ENCODE results near the gene AP2S1. TPM values are rescaled to one million over a fixed set of nuclear protein-coding genes. Genes with fewer than 3 reads are reported as not detected.

AP2S1 gene
- 336 TPM for polyA plus RNA-seq (2013, experiment 1 of 2)
- polyA plus RNA-seq (2013, experiment 2 of 2) = 294 TPM

DNA sequence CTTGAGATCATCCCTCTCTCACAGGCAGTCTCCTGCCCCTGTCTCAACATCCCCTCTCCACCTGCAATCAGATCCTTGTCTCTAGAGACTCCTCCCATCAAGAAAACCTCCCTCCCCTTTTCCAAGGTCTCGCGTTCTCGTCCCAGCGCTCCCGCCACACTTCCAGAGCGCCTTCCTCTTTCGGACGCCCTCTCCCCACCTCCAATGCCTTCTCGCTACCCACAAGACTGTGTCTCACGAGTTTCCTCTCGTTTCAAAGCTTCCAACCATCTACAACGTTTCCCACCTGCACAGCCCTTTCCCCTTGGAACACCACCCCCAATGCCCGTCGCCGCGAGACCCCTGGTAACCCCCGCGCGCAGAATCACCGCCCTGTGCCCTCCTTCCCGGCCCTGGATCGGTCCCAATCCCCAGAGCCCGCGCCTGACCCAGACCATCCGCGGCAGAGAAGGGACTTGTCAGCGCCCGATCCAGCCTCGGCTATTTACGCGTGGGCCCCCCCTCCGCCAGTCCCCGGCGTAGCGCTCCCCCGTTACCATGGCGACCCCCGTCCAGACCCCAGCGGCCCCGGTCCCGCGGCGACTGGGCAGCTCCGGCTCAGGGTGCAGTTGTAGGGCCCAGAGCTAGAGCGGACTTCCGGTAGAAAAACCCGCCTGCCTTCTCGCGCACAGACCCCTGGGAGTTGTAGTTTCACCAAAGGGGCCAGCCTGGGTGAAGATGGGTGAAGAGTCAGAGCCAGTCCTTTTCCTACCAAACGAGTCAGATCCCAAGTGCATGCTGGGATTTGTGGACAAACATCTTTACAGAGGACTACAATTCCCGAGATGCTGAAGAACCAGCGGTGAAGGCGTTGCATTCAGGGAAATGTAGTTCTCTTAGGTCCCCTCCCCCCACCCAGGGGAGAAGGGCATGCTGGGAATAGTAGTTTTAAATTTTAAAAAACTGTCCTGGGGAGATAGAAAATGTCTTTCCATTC lies at the start of gene AP2S1:
AP2S1 (minus strand) TSS at position 619 of the 976 bp plus-strand sequence; CDS start at position 539, 80 bp downstream.
- peak within 1 kb of the TSS; percentile 91 for H3K4me3 ChIP-seq (ENCODE audit: extremely low read depth, insufficient read depth, low read length, poor library complexity, severe bottlenecking)
- peaks cover 12% of the 10 kb centered on the region for H3K4me1 ChIP-seq (ENCODE audit: control insufficient read depth, insufficient read depth, low read length, poor library complexity, severe bottlenecking)
- H3K36me3 ChIP-seq (ENCODE audit: control insufficient read depth, insufficient read depth, low read length) = peaks cover 26% of the 10 kb centered on the region
- peak within 1 kb of the TSS; percentile 94 for H3K27ac ChIP-seq (ENCODE audit: low read depth, low read length, severe bottlenecking)
- H3K9me3 ChIP-seq (ENCODE audit: control insufficient read depth, low read length) = no peaks in the 10 kb centered on the region
- WGBS, 2 experiments (ENCODE audit: insufficient coverage in 2 of 2) = 0 to 1% methylated on average over 40 to 50 of the region's 53 CpGs

DNA sequence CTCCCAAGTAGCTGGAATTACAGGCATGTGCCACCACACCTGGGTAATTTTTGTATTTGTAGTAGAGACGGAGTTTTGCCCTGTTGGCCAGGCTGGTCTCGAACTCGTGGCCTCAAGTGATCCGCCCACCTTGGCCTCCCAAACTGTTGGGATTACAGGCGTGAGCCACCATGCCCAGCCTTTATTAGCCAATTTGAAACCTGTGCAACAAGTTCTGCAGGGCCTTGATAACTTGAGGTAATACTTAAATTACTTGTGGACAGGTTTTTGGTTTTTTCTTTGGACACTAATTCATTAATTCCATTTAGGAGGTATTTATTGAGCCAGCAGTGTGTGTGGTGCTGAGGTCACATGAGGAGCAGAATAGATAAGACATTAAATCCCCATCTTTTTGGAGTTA lies 49.7 kb upstream of the AP2S1 start:
- Histone ChIP-seq H3K9me3 (ENCODE audit: control insufficient read depth, low read length) (no peaks in the 10 kb centered on the region), H3K36me3 (ENCODE audit: control insufficient read depth, insufficient read depth, low read length) (peaks cover 3% of the 10 kb centered on the region), H3K27ac (ENCODE audit: low read depth, low read length, severe bottlenecking) (no peak overlapping the region), H3K4me1 (ENCODE audit: control insufficient read depth, insufficient read depth, low read length, poor library complexity, severe bottlenecking) (peaks cover 52% of the 10 kb centered on the region), H3K4me3 (ENCODE audit: extremely low read depth, insufficient read depth, low read length, poor library complexity, severe bottlenecking) (no peak overlapping the region)
- WGBS, 2 experiments (ENCODE audit: insufficient coverage in 2 of 2) = 92 to 95% methylated on average over 5 of the region's 5 CpGs

DNA sequence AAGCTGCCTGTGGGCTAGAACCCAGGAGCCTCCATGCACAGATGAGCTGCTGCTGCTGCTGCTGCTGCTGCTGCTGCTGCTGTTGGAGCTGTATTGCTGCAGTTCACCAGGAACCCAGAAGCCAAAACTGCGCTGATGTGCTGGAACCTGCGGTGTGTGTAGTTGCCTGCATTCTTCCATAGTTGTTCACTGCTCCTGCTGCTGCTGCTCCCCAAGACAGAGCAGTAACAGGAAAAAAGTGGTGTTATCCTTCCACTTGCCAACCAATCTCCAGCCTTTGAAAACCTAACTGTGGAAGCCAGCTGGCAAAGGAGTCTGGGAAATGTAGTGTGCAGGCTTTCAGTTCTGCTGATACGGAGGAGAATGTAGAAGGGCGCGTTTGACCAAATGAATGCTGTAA lies 48.1 kb upstream of the AP2S1 start:
- Histone ChIP-seq H3K9me3 (ENCODE audit: control insufficient read depth, low read length) (no peaks in the 10 kb centered on the region), H3K4me3 (ENCODE audit: extremely low read depth, insufficient read depth, low read length, poor library complexity, severe bottlenecking) (no peak overlapping the region), H3K4me1 (ENCODE audit: control insufficient read depth, insufficient read depth, low read length, poor library complexity, severe bottlenecking) (peaks cover 36% of the 10 kb centered on the region), H3K27ac (ENCODE audit: low read depth, low read length, severe bottlenecking) (peak overlapping the region; percentile 30), H3K36me3 (ENCODE audit: control insufficient read depth, insufficient read depth, low read length) (peaks cover 3% of the 10 kb centered on the region)
- WGBS, 2 experiments (ENCODE audit: insufficient coverage in 2 of 2) = 88 to 92% methylated on average over 5 of the region's 5 CpGs

DNA sequence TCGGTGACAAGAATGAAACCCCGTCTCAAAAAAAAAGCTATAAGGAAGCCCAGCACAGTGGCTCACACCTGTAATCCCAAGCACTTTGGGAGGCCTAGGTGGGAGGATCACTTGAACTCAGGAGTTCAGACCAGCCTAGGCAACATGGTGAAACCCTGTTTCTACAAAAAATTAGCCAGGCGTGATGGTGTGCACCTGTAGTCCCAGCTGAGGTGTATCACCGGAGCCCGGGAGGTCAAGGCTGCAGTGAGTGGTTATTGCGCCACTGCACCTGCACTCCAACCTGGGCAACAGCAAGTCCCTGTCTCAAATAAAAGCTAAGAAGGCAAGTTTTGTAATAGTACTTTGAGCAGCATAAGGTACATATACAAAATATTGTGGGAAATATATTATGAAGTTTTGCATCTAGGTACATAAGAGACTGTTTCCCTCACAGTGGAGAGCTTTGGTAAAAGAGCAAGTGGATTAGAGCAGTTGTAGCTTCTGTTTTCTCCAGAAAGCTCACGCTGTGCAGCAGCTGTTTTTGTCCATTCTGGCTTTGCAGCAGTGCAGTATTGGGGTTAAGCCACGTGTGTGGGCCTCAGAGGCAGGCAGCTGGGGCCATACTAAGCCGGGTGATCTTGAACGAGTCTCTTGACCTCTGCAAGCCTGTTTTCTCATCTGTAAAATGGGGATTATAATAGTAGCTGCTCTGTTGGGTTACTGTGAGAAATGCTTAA lies 45.6 kb upstream of the AP2S1 start:
- Histone ChIP-seq H3K27ac (ENCODE audit: low read depth, low read length, severe bottlenecking) (no peak overlapping the region), H3K9me3 (ENCODE audit: control insufficient read depth, low read length) (no peaks in the 10 kb centered on the region), H3K4me3 (ENCODE audit: extremely low read depth, insufficient read depth, low read length, poor library complexity, severe bottlenecking) (no peak overlapping the region), H3K4me1 (ENCODE audit: control insufficient read depth, insufficient read depth, low read length, poor library complexity, severe bottlenecking) (peaks cover 11% of the 10 kb centered on the region), H3K36me3 (ENCODE audit: control insufficient read depth, insufficient read depth, low read length) (peaks cover 3% of the 10 kb centered on the region)
- 95 to 97% methylated on average over 10 of the region's 10 CpGs for WGBS, 2 experiments (ENCODE audit: insufficient coverage in 2 of 2)

DNA sequence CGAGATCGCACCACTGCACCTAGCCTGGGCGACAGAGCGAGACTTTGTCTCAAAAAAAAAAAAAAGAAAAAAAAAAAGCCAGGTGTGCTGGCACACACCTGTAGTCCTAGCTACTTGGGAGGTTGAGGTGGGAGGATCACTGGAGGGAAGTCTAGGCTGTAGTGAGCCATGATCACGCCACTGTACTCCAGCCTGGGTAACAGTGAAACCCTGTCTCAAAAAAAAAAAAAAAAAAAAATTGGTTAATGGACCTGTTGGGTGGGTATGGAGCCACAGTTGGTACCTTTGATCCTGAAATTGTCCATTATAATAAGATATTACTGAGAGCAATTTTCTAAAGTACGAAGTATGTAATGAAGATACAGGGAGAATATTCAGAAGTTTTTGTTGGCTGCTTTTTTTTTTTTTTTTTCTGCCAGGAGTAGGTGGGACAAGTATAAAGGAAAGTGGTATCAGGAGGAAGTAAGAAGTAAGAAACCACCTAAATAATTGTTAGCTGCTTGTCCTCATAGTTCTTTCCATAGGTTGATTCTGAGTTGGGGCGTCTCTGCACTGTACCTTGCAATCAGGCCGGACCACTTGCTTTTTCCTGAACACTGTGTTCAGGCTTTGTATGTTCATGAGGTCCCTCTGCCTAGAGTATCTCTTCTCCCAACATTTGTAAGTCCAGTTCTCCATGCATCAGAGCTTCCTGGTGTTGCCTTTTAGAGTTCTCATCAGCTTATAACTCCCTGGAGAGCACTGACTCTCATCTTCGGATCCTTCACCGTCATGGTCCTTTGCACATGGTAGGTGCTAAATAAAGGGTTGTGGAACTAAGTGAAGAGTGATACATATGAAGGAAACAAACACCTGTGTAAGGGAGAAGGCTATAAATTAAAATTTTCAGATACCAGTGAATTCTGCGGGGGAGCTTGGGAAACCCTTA lies 41.9 kb upstream of the AP2S1 start:
- H3K9me3 ChIP-seq (ENCODE audit: control insufficient read depth, low read length) = no peaks in the 10 kb centered on the region
- no peak overlapping the region for H3K27ac ChIP-seq (ENCODE audit: low read depth, low read length, severe bottlenecking)
- peaks cover 8% of the 10 kb centered on the region for H3K4me1 ChIP-seq (ENCODE audit: control insufficient read depth, insufficient read depth, low read length, poor library complexity, severe bottlenecking)
- peaks cover 3% of the 10 kb centered on the region for H3K36me3 ChIP-seq (ENCODE audit: control insufficient read depth, insufficient read depth, low read length)
- WGBS, 2 experiments (ENCODE audit: insufficient coverage in 2 of 2) = 92 to 98% methylated on average over 5 to 10 of the region's 11 CpGs
- no peak overlapping the region for H3K4me3 ChIP-seq (ENCODE audit: extremely low read depth, insufficient read depth, low read length, poor library complexity, severe bottlenecking)

DNA sequence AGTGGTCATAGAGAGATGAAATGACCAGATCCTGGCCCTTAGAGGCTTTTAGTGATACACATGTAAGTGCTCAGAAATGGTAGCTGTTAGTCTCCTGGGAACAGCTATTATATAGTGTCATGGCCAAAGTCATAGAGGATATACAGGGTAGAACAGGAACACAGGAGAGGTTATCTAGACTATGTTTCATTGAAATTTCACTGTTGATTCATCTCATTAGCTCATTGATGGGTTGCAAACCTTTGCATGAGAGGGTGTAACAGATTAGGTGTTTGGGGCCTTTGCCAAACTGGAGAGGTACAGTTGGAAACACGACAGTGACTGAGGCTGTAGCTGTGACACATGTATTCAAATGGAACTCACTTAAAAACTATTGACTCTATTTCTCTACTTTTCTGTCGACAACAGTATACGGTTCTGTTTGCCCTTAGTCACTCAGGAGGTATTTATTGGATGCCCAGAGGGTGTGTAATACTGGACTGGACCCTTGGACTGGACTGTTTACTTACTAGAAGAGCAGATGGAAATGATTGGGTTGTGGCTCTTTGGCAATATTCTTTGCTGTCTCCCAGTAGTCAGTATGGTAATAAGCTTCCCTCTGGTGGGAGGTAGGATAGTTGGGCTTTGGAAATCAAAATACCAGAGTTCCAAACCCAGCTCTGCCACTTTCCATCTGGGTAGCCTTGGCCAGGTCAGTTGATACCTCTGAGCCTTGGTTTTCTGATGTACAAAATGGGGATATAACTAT lies 40.0 kb upstream of the AP2S1 start:
- peaks cover 8% of the 10 kb centered on the region for H3K4me1 ChIP-seq (ENCODE audit: control insufficient read depth, insufficient read depth, low read length, poor library complexity, severe bottlenecking)
- no peaks in the 10 kb centered on the region for H3K9me3 ChIP-seq (ENCODE audit: control insufficient read depth, low read length)
- WGBS, 2 experiments (ENCODE audit: insufficient coverage in 2 of 2) = 100% methylated on average over 2 of the region's 3 CpGs; no CpG with 5 or more reads in 1 of the 2 experiments
- peaks cover 4% of the 10 kb centered on the region for H3K36me3 ChIP-seq (ENCODE audit: control insufficient read depth, insufficient read depth, low read length)
- no peak overlapping the region for H3K4me3 ChIP-seq (ENCODE audit: extremely low read depth, insufficient read depth, low read length, poor library complexity, severe bottlenecking)
- peak overlapping the region; percentile 47 for H3K27ac ChIP-seq (ENCODE audit: low read depth, low read length, severe bottlenecking)

DNA sequence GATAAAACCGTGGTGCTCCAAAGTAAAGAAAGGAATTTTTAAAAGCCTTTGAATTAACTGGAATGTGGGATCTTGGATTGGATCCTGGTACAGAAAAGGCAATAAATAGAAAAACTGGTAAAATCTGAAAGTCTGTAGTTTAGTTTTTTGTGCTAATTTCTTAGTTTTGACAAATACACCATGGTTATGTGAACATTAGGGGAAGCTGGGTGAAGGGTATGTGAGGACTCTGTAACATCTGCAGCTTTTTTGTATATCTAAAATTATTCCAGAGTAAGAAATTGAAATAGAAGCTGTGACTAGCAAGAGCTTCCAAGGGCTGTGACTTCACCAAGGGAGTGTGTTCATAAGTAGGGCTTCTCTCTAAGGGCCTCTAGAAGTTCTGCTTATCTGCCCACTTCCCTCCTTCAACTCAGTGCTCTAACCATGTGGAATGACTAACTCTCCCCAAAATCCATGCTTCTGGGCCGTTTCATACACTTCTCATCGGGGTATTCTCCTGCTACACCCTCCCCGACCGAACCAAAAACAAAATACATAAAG lies 36.7 kb upstream of the AP2S1 start:
- H3K9me3 ChIP-seq (ENCODE audit: control insufficient read depth, low read length) = no peaks in the 10 kb centered on the region
- H3K4me3 ChIP-seq (ENCODE audit: extremely low read depth, insufficient read depth, low read length, poor library complexity, severe bottlenecking) = no peak overlapping the region
- no peak overlapping the region for H3K27ac ChIP-seq (ENCODE audit: low read depth, low read length, severe bottlenecking)
- peaks cover 8% of the 10 kb centered on the region for H3K36me3 ChIP-seq (ENCODE audit: control insufficient read depth, insufficient read depth, low read length)
- WGBS, 2 experiments (ENCODE audit: insufficient coverage in 2 of 2) = 91 to 94% methylated on average over 5 of the region's 5 CpGs
- H3K4me1 ChIP-seq (ENCODE audit: control insufficient read depth, insufficient read depth, low read length, poor library complexity, severe bottlenecking) = peaks cover 8% of the 10 kb centered on the region

DNA sequence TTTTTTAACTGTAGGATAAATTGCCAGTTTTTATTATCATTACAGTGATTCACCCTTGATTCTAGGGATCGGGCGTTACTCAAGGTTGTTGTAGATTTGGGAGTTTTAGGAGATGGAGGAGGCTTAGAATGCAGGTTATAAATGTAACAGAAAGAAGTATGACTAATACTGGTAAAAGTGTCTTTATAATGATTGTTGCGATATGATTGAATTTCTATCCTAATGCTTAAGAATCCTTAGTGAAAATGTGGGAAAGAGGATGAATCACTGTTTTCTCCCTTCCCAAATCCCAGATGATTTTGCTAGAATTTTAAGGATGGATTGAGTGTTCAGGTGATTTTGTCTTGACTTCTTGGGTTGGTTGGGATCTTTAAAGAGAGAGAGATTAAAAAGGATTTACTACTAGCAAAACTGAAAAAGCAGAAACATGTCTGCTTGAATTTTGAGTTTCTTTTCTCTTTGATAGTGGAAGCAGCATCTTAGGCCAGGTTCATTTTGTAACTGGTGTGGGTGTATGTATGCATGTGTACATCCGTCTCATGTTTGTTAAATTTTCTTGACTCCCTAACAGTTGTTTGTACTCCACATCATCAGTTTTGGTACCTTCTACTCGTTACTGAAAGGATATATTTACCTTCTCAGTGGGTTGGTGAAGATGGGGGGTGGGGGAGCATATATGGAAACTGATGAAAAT lies 36.0 kb upstream of the AP2S1 start:
- Histone ChIP-seq H3K27ac (ENCODE audit: low read depth, low read length, severe bottlenecking) (no peak overlapping the region), H3K4me1 (ENCODE audit: control insufficient read depth, insufficient read depth, low read length, poor library complexity, severe bottlenecking) (peaks cover 12% of the 10 kb centered on the region)
- WGBS, 2 experiments (ENCODE audit: insufficient coverage in 2 of 2) = 90 to 95% methylated on average over 3 of the region's 5 CpGs

DNA sequence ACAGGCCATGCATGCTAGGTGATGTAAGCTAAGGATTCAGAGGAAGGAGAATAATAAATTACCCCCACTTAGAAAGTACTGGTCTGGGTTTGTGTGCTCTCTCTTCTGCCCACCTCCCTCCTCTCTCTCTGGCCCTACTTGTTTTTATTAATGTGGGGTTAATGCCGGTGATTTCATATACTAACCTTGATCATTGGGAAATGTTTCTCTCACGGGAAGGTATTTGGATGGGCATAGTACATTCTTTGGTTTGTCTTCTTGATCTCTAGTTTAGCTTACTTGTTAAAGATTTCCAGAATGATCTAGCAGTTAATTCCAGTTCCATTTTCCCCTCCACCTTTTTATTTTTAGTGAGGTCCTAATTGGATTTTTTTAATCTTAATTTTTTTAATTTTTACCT lies 34.8 kb upstream of the AP2S1 start:
- Histone ChIP-seq H3K4me3 (ENCODE audit: extremely low read depth, insufficient read depth, low read length, poor library complexity, severe bottlenecking) (no peak overlapping the region), H3K9me3 (ENCODE audit: control insufficient read depth, low read length) (no peaks in the 10 kb centered on the region), H3K4me1 (ENCODE audit: control insufficient read depth, insufficient read depth, low read length, poor library complexity, severe bottlenecking) (peaks cover 8% of the 10 kb centered on the region), H3K27ac (ENCODE audit: low read depth, low read length, severe bottlenecking) (no peak overlapping the region), H3K36me3 (ENCODE audit: control insufficient read depth, insufficient read depth, low read length) (peaks cover 17% of the 10 kb centered on the region)
- WGBS, 2 experiments (ENCODE audit: insufficient coverage in 2 of 2) = 100% methylated on average over 1 of the region's 2 CpGs; no CpG with 5 or more reads in 1 of the 2 experiments

More for the DNA sequence above, 36.0 kb upstream of the AP2S1 start:
- peaks cover 8% of the 10 kb centered on the region for H3K36me3 ChIP-seq (ENCODE audit: control insufficient read depth, insufficient read depth, low read length)
- H3K9me3 ChIP-seq (ENCODE audit: control insufficient read depth, low read length) = no peaks in the 10 kb centered on the region
- H3K4me3 ChIP-seq (ENCODE audit: extremely low read depth, insufficient read depth, low read length, poor library complexity, severe bottlenecking) = no peak overlapping the region
